IPS-18a (cell line): Measurements from ENCODE around the gene ZNF319.

Experiments
- H3K27ac ChIP-seq: one replicate; pipeline ENCODE4 v1.5.1; 2013; ENCODE audit warnings: low read length
- H3K27me3 ChIP-seq: one replicate; pipeline ENCODE4 v1.6.1; 2013; ENCODE audit warnings: mild to moderate bottlenecking, low read length; ENCODE audit not compliant: control insufficient read depth, insufficient read depth
- H3K36me3 ChIP-seq: one replicate; pipeline ENCODE4 v1.6.1; 2013; ENCODE audit warnings: low read depth, low read length; ENCODE audit not compliant: control insufficient read depth
- H3K4me1 ChIP-seq: one replicate; pipeline ENCODE4 v1.6.1; 2013; ENCODE audit warnings: low read depth, low read length; ENCODE audit not compliant: control insufficient read depth
- H3K4me3 ChIP-seq: one replicate; pipeline ENCODE4 v1.5.1; 2013; ENCODE audit warnings: low read length
- H3K9ac ChIP-seq: one replicate; pipeline ENCODE4 v1.6.1; 2013; ENCODE audit warnings: mild to moderate bottlenecking, low read length, moderate library complexity
- H3K9me3 ChIP-seq: one replicate; pipeline ENCODE4 v1.6.1; 2013; ENCODE audit warnings: low read depth, low read length; ENCODE audit not compliant: control insufficient read depth

ZNF319 gene

GRCh38 chr16:57944970-57945739, 55.3 kb downstream of the ZNF319 start:
- H3K9ac ChIP-seq = no peak overlapping the region
- no peaks in the 10 kb centered on the region for H3K4me1 ChIP-seq
- no peaks in the 10 kb centered on the region for H3K9me3 ChIP-seq
- no peak overlapping the region for H3K4me3 ChIP-seq
- no peak overlapping the region for H3K27ac ChIP-seq
- H3K36me3 ChIP-seq = no peaks in the 10 kb centered on the region
- H3K27me3 ChIP-seq = no peaks in the 10 kb centered on the region
